Neural cell (in vitro differentiated cells): ENCODE measurements around the gene EN1.

Experiments used
- CTCF ChIP-seq: fragments of 450-650 bp; IDR thresholded peaks from 2 replicates; pipeline ENCODE4 v1.5.1; 2014; ENCODE audit warnings: antibody characterized with exemption, mild to moderate bottlenecking, moderate library complexity; ENCODE audit not compliant: poor library complexity, severe bottlenecking
- POLR2AphosphoS5 ChIP-seq: IDR thresholded peaks from 2 replicates; pipeline ENCODE4 v1.6.1; 2012
- RAD21 ChIP-seq: fragments of 450-650 bp; conservative IDR thresholded peaks from 2 replicates; pipeline ENCODE4 v1.6.1; 2014; ENCODE audit warnings: antibody characterized with exemption, mild to moderate bottlenecking, moderate library complexity
- REST ChIP-seq: IDR thresholded peaks from 2 replicates; pipeline ENCODE4 v1.6.1; 2012; ENCODE audit warnings: borderline replicate concordance
- TAF1 ChIP-seq: IDR thresholded peaks from 2 replicates; pipeline ENCODE4 v1.6.1; 2012; ENCODE audit warnings: low read depth

- no peak for TF ChIP-seq CTCF
- no peak for TF ChIP-seq REST
- TF ChIP-seq RAD21: no peak
- no peak for TF ChIP-seq POLR2AphosphoS5
- TF ChIP-seq TAF1: no peak
These were observed 951 bp downstream of the EN1 start for GRCh38 chr2:118846442-118846952.
